ENCODE measurements around the gene WEE2.
A peak's percentile ranks its signal among the peaks of the same experiment; 100 is the strongest.
"Not testable (repeated sequence)": the region's sequence is repeated elsewhere in the genome, so short reads cannot be mapped to it uniquely, and the experiment has no call there.

The WEE2 gene

GRCh38 chr7:141708351-141708750 lies at the start of gene WEE2:
Gene WEE2, plus strand, starts transcription at chr7:141708353. Its CDS starts 406 bp downstream, at chr7:141708759.
- no peak for DNase-seq (ENCODE audit: low read depth in 2 of 2)

GRCh38 chr7:141659501-141659900 lies 48.7 kb upstream of the WEE2 start:
- no peak for DNase-seq (ENCODE audit: low read depth in 2 of 2)

GRCh38 chr7:141660259-141660658 lies 47.9 kb upstream of the WEE2 start:
- DNase-seq (ENCODE audit: low read depth in 2 of 2) = no peak

GRCh38 chr7:141663081-141663849 lies 44.9 kb upstream of the WEE2 start:
- DNase-seq (ENCODE audit: low read depth in 2 of 2) = no peak

- no peak for DNase-seq (ENCODE audit: low read depth in 2 of 2)
Observed at GRCh38 chr7:141664450-141664849, 43.7 kb upstream of the WEE2 start.

GRCh38 chr7:141665208-141666035 lies 42.7 kb upstream of the WEE2 start:
- no peak for DNase-seq (ENCODE audit: low read depth in 2 of 2)

GRCh38 chr7:141666071-141666470 lies 42.1 kb upstream of the WEE2 start:
- DNase-seq (ENCODE audit: low read depth in 2 of 2) = no peak

- no peak for DNase-seq (ENCODE audit: low read depth in 2 of 2)
Observed at GRCh38 chr7:141668853-141669252, 39.3 kb upstream of the WEE2 start.

GRCh38 chr7:141671705-141672496 lies 36.3 kb upstream of the WEE2 start:
- no peak for DNase-seq (ENCODE audit: low read depth in 2 of 2)

- DNase-seq (ENCODE audit: low read depth in 2 of 2) = no peak
Observed at GRCh38 chr7:141673346-141673745, 34.8 kb upstream of the WEE2 start.

- no peak for DNase-seq (ENCODE audit: low read depth in 2 of 2)
Observed at GRCh38 chr7:141674171-141674671, 33.9 kb upstream of the WEE2 start.

- no peak for DNase-seq (ENCODE audit: low read depth in 2 of 2)
Observed at GRCh38 chr7:141674702-141675101, 33.5 kb upstream of the WEE2 start.

- no peak for DNase-seq (ENCODE audit: low read depth in 2 of 2)
Observed at GRCh38 chr7:141675436-141676215, 32.5 kb upstream of the WEE2 start.

GRCh38 chr7:141676618-141677017 lies 31.5 kb upstream of the WEE2 start:
- DNase-seq (ENCODE audit: low read depth in 2 of 2) = peak in 1 of 2 experiments; percentile 15

GRCh38 chr7:141679014-141679413 lies 29.1 kb upstream of the WEE2 start:
- DNase-seq (ENCODE audit: low read depth in 2 of 2) = no peak

- no peak for DNase-seq (ENCODE audit: low read depth in 2 of 2)
Observed at GRCh38 chr7:141685285-141686023, 22.7 kb upstream of the WEE2 start.

GRCh38 chr7:141686074-141686473 lies 22.1 kb upstream of the WEE2 start:
- DNase-seq (ENCODE audit: low read depth in 2 of 2) = no peak

GRCh38 chr7:141686670-141687069 lies 21.5 kb upstream of the WEE2 start:
- DNase-seq (ENCODE audit: low read depth in 2 of 2) = no peak

- DNase-seq (ENCODE audit: low read depth in 2 of 2) = no peak
Observed at GRCh38 chr7:141688043-141688442, 20.1 kb upstream of the WEE2 start.

GRCh38 chr7:141689072-141689825 lies 18.9 kb upstream of the WEE2 start:
- DNase-seq (ENCODE audit: low read depth in 2 of 2) = not testable (repeated sequence)
